NT2/D1 (cell line): ENCODE results near the gene TMEM26.

ENCODE experiments used
- SUZ12 ChIP-seq: IDR thresholded peaks from 2 replicates; pipeline ENCODE4 v1.6.1; 2011; ENCODE audit not compliant: insufficient read length, insufficient read depth; ENCODE audit errors: extremely low read depth
- ZNF274 ChIP-seq: IDR thresholded peaks from 2 replicates; pipeline ENCODE4 v1.6.1; 2011; ENCODE audit warnings: mild to moderate bottlenecking, low read depth, low read length

- TF ChIP-seq ZNF274 (no peak), SUZ12 (no peak)
These were observed 27.0 kb upstream of the TMEM26 start for GRCh38 chr10:61480208-61480607.
